ENCODE measurements around the gene PKDREJ. TPM values are rescaled to one million over a fixed set of nuclear protein-coding genes. Genes with fewer than 3 reads are reported as not detected.

Gene PKDREJ
- total RNA-seq, 2 experiments from 2014 or later, result not detected

DNA sequence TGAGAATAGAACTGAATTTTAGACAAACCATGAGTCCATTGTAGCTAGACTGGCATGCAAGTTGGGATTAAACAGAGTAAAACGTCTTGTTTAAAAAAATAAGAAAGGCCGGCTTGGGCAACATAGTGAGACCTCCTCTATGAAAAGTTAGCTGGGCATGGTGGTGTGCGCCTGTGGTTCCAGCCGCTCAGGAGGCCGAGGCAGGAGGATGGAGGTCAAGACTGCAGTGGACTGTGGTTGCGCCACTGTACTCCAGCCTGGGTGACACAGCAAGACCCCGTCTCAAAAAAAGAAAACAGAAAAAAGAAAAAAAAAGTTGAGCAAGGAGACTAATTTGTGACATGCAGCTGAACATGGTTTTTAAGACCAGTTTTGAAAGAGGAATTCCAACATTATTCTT, 36.6 kb downstream of the PKDREJ start:
- intact Hi-C loops (cut with micrococcal nuclease; ENCODE audit: unreplicated experiment), result no loop called here
- TF ChIP-seq EZH2phosphoT487 (IDR thresholded peaks at IDR 0.05; ENCODE audit: borderline replicate concordance, low read depth, low read length), result no peak
- TF ChIP-seq, protein P1, sequence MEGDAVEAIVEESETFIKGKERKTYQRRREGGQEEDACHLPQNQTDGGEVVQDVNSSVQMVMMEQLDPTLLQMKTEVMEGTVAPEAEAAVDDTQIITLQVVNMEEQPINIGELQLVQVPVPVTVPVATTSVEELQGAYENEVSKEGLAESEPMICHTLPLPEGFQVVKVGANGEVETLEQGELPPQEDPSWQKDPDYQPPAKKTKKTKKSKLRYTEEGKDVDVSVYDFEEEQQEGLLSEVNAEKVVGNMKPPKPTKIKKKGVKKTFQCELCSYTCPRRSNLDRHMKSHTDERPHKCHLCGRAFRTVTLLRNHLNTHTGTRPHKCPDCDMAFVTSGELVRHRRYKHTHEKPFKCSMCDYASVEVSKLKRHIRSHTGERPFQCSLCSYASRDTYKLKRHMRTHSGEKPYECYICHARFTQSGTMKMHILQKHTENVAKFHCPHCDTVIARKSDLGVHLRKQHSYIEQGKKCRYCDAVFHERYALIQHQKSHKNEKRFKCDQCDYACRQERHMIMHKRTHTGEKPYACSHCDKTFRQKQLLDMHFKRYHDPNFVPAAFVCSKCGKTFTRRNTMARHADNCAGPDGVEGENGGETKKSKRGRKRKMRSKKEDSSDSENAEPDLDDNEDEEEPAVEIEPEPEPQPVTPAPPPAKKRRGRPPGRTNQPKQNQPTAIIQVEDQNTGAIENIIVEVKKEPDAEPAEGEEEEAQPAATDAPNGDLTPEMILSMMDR (conservative IDR thresholded peaks at IDR 0.05; ENCODE audit: low read length), result no peak
- Histone ChIP-seq H4K20me1 (ENCODE audit: insufficient read depth, low read length) (no peaks in the 10 kb centered on the region), H3K4me2 (ENCODE audit: low read length) (no peak overlapping the region), H3K36me3 (ENCODE audit: insufficient read depth, low read length) (no peaks in the 10 kb centered on the region), H2AFZ (ENCODE audit: low read length) (no peak overlapping the region), H3K9me2 (ENCODE audit: insufficient read depth, low read length) (no peaks in the 10 kb centered on the region), H3K4me1 (ENCODE audit: insufficient read depth, low read length, poor library complexity, severe bottlenecking) (no peaks in the 10 kb centered on the region), H3K79me2 (ENCODE audit: insufficient read depth, low read depth, low read length) (no peaks in the 10 kb centered on the region), H3K4me3 (ENCODE audit: low read depth, low read length, poor library complexity, severe bottlenecking) (no peak overlapping the region), H3K27ac (ENCODE audit: low read depth, low read length, poor library complexity, severe bottlenecking) (no peak overlapping the region), H3K9me3 (ENCODE audit: low read length) (no peaks in the 10 kb centered on the region)
- ChIA-PET CTCF (ENCODE audit: unreplicated experiment) (no interaction called here), POLR2A (interaction anchor here (1.3 kb wide), 1 partner anchor 10 kb away, joined by 4 read pairs; no protein-coding TSS in a partner anchor)
- no TSS peak for BruUV-seq (replicated peaks)
- DNase-seq (ENCODE audit: low spot score), result no peak

DNA sequence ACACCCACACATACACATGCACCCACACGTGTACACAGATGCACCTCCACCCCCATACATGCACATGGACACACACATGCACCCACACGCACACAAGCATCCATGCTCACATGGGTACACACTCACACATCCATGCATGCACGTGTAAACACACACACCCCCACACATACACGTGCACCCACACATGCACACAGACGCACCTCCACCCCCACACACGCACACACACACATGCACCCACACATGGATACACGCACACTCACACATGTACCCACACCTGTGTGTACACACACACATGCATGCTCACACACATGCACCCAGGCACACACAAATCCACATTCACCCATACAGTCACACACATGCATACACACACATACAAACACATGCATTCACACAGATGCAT, 37.5 kb downstream of the PKDREJ start:
- ChIA-PET POLR2A (no interaction called here), CTCF (ENCODE audit: unreplicated experiment) (no interaction called here)
- Histone ChIP-seq H3K4me1 (ENCODE audit: insufficient read depth, low read length, poor library complexity, severe bottlenecking) (no peaks in the 10 kb centered on the region), H3K79me2 (ENCODE audit: insufficient read depth, low read depth, low read length) (no peaks in the 10 kb centered on the region), H2AFZ (ENCODE audit: low read length) (no peak overlapping the region), H3K27ac (ENCODE audit: low read depth, low read length, poor library complexity, severe bottlenecking) (no peak overlapping the region), H3K9me2 (ENCODE audit: insufficient read depth, low read length) (no peaks in the 10 kb centered on the region), H3K4me2 (ENCODE audit: low read length) (no peak overlapping the region), H3K36me3 (ENCODE audit: insufficient read depth, low read length) (no peaks in the 10 kb centered on the region), H3K9me3 (ENCODE audit: low read length) (no peaks in the 10 kb centered on the region), H4K20me1 (ENCODE audit: insufficient read depth, low read length) (no peaks in the 10 kb centered on the region), H3K4me3 (ENCODE audit: low read depth, low read length, poor library complexity, severe bottlenecking) (no peak overlapping the region)
- intact Hi-C loops (cut with micrococcal nuclease; ENCODE audit: unreplicated experiment), result no loop called here
- no peak for DNase-seq (ENCODE audit: low spot score)
- BruUV-seq (replicated peaks), result no TSS peak
- TF ChIP-seq, protein P1 (conservative IDR thresholded peaks at IDR 0.05; ENCODE audit: low read length), result no peak
- no peak for TF ChIP-seq EZH2phosphoT487 (IDR thresholded peaks at IDR 0.05; ENCODE audit: borderline replicate concordance, low read depth, low read length)

DNA sequence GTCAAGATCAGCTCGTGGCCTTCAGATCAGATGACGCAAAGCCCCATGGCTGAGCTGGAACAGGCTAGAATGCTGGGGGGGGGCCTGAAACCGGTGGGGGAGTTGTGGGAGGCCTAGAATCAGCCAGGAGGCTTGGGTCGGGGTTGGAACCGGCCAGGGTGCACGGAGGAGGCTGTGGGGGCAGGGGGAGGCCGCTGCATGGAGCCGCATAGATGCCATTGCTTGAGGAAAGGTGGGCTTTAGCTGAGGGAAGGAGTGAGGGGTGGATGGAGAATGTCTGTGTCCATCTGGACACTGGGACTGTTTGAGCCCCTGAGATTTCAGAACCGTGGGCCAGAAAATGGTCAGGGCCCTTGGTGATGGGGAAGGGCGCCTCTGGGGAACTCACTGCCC, 38.2 kb downstream of the PKDREJ start:
- Histone ChIP-seq H4K20me1 (ENCODE audit: insufficient read depth, low read length) (no peaks in the 10 kb centered on the region), H3K27ac (ENCODE audit: low read depth, low read length, poor library complexity, severe bottlenecking) (no peak overlapping the region), H3K4me2 (ENCODE audit: low read length) (no peak overlapping the region), H3K4me3 (ENCODE audit: low read depth, low read length, poor library complexity, severe bottlenecking) (no peak overlapping the region), H2AFZ (ENCODE audit: low read length) (no peak overlapping the region), H3K79me2 (ENCODE audit: insufficient read depth, low read depth, low read length) (no peaks in the 10 kb centered on the region), H3K9me3 (ENCODE audit: low read length) (no peaks in the 10 kb centered on the region), H3K4me1 (ENCODE audit: insufficient read depth, low read length, poor library complexity, severe bottlenecking) (no peaks in the 10 kb centered on the region), H3K36me3 (ENCODE audit: insufficient read depth, low read length) (no peaks in the 10 kb centered on the region), H3K9me2 (ENCODE audit: insufficient read depth, low read length) (no peaks in the 10 kb centered on the region)
- no peak for DNase-seq (ENCODE audit: low spot score)
- TF ChIP-seq, protein P1 (conservative IDR thresholded peaks at IDR 0.05; ENCODE audit: low read length), result no peak
- no peak for TF ChIP-seq EZH2phosphoT487 (IDR thresholded peaks at IDR 0.05; ENCODE audit: borderline replicate concordance, low read depth, low read length)
- intact Hi-C loops (cut with micrococcal nuclease; ENCODE audit: unreplicated experiment), result no loop called here
- CTCF ChIA-PET (ENCODE audit: unreplicated experiment), result no interaction called here
- POLR2A ChIA-PET, result no interaction called here
- BruUV-seq (replicated peaks), result no TSS peak
